ENCODE data around the gene PERP.

PERP gene

DNA sequence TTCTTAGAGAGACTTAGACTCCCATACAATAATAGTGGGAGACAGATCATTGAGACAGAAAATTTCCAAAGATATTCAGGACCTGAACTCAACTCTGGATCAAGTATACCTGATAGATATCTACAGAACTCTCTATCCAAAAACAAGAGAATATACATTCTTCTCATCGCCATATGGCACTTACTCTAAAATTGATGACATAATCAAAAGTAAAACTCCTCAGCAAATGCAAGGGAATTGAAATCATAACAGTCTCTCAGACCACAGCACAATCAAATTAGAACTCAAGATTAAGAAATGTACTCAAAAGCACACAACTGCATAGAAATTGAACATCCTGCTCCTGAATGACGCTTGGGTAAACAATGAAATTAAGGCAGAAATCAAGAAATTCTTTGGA lies 28.7 kb downstream of the PERP start:
- in situ Hi-C loops (cut with MboI; ENCODE audit: low sequenced_read_pairs, unreplicated experiment): no loop called here
- DNase-seq (ENCODE audit: low spot score): no peak
- TF ChIP-seq, protein P1, sequence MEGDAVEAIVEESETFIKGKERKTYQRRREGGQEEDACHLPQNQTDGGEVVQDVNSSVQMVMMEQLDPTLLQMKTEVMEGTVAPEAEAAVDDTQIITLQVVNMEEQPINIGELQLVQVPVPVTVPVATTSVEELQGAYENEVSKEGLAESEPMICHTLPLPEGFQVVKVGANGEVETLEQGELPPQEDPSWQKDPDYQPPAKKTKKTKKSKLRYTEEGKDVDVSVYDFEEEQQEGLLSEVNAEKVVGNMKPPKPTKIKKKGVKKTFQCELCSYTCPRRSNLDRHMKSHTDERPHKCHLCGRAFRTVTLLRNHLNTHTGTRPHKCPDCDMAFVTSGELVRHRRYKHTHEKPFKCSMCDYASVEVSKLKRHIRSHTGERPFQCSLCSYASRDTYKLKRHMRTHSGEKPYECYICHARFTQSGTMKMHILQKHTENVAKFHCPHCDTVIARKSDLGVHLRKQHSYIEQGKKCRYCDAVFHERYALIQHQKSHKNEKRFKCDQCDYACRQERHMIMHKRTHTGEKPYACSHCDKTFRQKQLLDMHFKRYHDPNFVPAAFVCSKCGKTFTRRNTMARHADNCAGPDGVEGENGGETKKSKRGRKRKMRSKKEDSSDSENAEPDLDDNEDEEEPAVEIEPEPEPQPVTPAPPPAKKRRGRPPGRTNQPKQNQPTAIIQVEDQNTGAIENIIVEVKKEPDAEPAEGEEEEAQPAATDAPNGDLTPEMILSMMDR (IDR thresholded peaks at IDR 0.05; ENCODE audit: borderline replicate concordance, control extremely low read depth, extremely low read depth, insufficient read depth, missing control alignments): no peak

DNA sequence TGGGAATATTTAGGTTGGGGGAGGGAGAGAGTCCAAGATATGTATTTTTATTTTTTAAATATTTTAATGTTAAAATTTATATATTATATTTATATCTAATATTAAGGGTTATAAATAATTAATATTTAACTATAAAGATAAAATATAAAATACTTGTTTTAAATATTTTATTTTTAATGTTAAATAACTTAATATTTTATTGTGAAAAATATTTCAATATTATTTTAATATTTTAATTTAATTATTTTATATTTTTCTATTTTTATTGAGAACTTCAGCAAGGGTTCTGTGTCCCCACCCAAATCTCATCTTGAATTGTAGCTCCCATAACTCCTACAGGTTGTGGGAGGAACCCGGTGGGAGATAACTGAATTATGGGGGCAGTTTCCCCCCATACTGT lies 34.0 kb downstream of the PERP start:
- no peak for DNase-seq (ENCODE audit: low spot score)
- in situ Hi-C loops (cut with MboI; ENCODE audit: low sequenced_read_pairs, unreplicated experiment): no loop called here
- TF ChIP-seq, protein P1 (IDR thresholded peaks at IDR 0.05; ENCODE audit: borderline replicate concordance, control extremely low read depth, extremely low read depth, insufficient read depth, missing control alignments): no peak

DNA sequence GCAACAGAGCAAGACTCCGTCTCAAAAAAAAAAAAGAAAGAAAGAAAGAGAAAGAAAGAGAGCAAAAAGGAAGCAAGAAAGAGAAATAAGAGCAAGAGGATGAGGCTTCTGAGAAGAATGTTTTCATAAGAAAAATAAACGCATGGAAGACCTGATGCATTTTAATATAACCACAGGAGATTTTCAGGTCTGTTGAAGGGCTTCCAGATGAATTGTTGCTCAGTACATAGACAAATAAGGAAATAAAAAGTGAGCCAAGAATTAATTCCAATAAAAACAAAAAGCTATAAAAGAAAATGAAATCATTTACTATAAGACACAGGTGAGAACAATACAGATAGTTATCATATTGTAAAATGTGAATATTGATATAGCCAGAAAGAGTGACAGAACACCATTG lies 43.5 kb downstream of the PERP start:
- no peak for DNase-seq (ENCODE audit: low spot score)
- TF ChIP-seq, protein P1 (IDR thresholded peaks at IDR 0.05; ENCODE audit: borderline replicate concordance, control extremely low read depth, extremely low read depth, insufficient read depth, missing control alignments): no peak
- in situ Hi-C loops (cut with MboI; ENCODE audit: low sequenced_read_pairs, unreplicated experiment): no loop called here

DNA sequence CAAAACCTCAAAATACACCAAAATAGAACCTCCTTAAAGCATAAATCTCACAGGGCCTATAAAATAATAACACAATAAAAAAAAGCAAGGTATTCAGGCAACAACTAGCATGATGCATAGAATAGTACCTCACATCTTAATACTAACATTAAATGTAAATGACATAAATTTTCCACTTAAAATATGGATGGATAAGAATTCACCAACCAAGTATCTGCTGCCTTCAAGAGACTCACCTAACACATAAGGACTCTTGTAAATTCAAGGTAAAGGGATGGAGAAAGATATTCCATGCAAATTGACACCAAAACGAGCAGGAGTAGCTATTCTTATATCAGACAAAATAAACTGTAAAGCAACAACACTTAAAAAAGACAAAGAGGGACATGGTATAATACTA lies 52.2 kb downstream of the PERP start:
- DNase-seq (ENCODE audit: low spot score): no peak
- in situ Hi-C loops (cut with MboI; ENCODE audit: low sequenced_read_pairs, unreplicated experiment): no loop called here
- TF ChIP-seq, protein P1 (IDR thresholded peaks at IDR 0.05; ENCODE audit: borderline replicate concordance, control extremely low read depth, extremely low read depth, insufficient read depth, missing control alignments): no peak

DNA sequence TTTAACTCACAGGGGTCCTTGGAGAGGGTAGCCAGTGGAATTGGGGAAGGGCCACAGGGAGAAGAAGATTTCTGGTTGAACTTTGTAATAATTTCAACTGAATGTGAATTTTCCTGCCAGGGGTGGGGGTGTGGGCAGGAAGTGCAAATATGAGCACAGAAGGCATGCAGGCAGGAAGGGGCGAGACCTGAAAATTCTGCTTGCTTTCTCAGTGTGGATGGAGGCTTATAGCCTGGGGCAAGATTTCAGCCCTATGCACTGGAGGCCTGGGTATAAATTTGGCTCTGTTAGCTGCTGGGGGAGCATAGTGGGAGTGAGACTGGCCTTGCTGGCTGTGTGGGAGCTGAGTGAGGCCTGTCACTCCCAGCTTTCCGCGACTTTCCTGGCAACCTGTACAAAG lies 54.4 kb downstream of the PERP start:
- no peak for DNase-seq (ENCODE audit: low spot score)
- in situ Hi-C loops (cut with MboI; ENCODE audit: low sequenced_read_pairs, unreplicated experiment): no loop called here
- TF ChIP-seq, protein P1 (IDR thresholded peaks at IDR 0.05; ENCODE audit: borderline replicate concordance, control extremely low read depth, extremely low read depth, insufficient read depth, missing control alignments): no peak

DNA sequence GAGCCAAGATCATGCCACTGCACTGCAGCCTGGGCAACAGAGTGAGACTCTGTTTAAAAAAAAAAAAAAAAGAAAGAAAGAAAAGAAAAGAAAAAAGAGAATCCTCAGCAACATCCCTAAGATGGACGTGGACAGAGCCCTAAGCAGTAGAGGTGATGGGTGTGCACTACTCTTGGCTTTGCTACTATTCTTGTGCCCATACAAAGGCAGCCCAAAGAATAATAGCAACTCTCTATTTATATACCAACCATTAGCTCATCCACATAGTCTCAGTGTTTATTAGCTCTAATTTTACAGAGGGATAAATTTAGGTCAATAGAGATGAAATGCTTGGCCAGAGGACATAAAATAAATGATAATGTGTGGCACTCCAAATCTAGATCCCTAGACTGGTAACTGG lies 62.2 kb downstream of the PERP start:
- in situ Hi-C loops (cut with MboI; ENCODE audit: low sequenced_read_pairs, unreplicated experiment): no loop called here
- DNase-seq (ENCODE audit: low spot score): no peak
- TF ChIP-seq, protein P1 (IDR thresholded peaks at IDR 0.05; ENCODE audit: borderline replicate concordance, control extremely low read depth, extremely low read depth, insufficient read depth, missing control alignments): no peak

DNA sequence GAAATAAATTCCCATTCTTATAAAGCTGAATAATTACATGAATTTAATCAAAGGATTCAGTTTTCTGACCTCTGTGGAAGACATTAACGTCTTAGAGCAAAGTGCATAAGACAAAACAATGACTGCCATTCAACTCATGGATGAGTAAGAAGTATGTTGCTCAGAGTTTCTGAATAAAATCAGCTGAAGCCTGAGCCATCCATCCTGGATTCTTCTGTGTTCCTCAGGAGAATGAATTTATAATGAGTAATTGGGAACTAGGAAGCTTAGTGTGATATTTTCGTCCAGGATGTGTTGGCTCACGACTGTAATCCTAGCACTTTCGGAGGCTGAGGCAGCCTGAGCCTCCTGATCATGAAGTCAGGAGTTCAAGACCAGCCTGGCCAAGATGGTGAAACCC lies 62.8 kb downstream of the PERP start:
- no peak for DNase-seq (ENCODE audit: low spot score)
- in situ Hi-C loops (cut with MboI; ENCODE audit: low sequenced_read_pairs, unreplicated experiment): no loop called here
- TF ChIP-seq, protein P1 (IDR thresholded peaks at IDR 0.05; ENCODE audit: borderline replicate concordance, control extremely low read depth, extremely low read depth, insufficient read depth, missing control alignments): no peak

Measured in GM13976 (cell line).